ENCODE results near the gene CTSW. TPM values are rescaled to one million over a fixed set of nuclear protein-coding genes. Genes with fewer than 3 reads are reported as not detected.

CTSW gene
- total and polyA plus RNA-seq, 10 donors = 5.6 to 38.2 (median 23.2) TPM

DNA sequence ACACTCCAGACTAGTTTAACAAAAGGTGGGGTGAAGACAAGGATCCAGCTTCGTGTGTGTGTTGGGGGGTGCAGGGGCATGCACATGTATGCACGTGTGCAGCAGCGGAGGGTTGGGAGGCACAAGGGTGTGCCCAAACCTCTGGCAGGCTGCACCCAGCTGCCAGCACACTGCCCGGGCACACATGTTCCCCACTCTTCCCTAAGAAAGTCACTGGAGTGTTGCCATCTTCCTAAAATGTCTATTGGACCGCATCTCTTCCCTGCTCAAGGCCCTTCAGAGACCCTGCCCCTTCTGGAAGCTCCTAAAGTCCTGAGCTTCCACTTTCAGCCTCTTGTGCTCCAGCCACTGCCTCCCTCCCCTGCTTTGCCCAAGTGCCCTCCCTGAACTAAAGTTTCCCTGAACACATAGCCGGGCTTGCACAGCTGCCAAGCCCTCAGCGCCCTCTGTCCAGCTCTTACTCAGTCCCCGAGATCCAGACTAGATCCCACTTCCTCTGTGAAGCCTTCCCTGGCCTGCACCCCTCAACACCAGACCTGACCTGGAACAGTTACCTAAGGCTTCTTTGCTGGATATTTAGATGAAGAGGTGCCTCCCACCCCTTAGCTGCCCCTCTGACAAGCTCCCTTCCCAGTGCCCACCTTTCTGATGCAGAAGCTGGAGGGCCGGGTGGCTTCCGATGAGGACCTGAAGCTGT, 27.7 kb upstream of the CTSW start:
- H3K4me1 ChIP-seq = peaks cover 19 to 52% (median 36%) of the 10 kb centered on the region in 6 donors
- TF ChIP-seq POLR2A (IDR thresholded peaks at IDR 0.05) = no peak
- TF ChIP-seq, protein P1, sequence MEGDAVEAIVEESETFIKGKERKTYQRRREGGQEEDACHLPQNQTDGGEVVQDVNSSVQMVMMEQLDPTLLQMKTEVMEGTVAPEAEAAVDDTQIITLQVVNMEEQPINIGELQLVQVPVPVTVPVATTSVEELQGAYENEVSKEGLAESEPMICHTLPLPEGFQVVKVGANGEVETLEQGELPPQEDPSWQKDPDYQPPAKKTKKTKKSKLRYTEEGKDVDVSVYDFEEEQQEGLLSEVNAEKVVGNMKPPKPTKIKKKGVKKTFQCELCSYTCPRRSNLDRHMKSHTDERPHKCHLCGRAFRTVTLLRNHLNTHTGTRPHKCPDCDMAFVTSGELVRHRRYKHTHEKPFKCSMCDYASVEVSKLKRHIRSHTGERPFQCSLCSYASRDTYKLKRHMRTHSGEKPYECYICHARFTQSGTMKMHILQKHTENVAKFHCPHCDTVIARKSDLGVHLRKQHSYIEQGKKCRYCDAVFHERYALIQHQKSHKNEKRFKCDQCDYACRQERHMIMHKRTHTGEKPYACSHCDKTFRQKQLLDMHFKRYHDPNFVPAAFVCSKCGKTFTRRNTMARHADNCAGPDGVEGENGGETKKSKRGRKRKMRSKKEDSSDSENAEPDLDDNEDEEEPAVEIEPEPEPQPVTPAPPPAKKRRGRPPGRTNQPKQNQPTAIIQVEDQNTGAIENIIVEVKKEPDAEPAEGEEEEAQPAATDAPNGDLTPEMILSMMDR (IDR thresholded peaks at IDR 0.05 in 8 of 11, conservative IDR thresholded peaks at IDR 0.05 in 3 of 11) = no peak
- peak; percentile 8 to 76 (median 54) for TF ChIP-seq POLR2AphosphoS5 (IDR thresholded peaks at IDR 0.05)
- H3K27ac ChIP-seq = peak overlapping the region in 1 of 8 donors; percentile 11
- peaks cover 0 to 10% (median 7%) of the 10 kb centered on the region in 8 donors for H3K9me3 ChIP-seq
- no peak for DNase-seq
- intact Hi-C loops (cut with DNase I; ENCODE audit: low total_unique reads) = no loop called here
- H3K4me3 ChIP-seq = no peak overlapping the region
- H3K27me3 ChIP-seq (replicated peaks in 1 of 7) = no peaks in the 10 kb centered on the region
- WGBS, 5 donors = 83 to 95% (median 89%) methylated on average over 10 of the region's 10 CpGs
- H3K36me3 ChIP-seq = peaks cover 10 to 64% (median 57%) of the 10 kb centered on the region in 6 donors

DNA sequence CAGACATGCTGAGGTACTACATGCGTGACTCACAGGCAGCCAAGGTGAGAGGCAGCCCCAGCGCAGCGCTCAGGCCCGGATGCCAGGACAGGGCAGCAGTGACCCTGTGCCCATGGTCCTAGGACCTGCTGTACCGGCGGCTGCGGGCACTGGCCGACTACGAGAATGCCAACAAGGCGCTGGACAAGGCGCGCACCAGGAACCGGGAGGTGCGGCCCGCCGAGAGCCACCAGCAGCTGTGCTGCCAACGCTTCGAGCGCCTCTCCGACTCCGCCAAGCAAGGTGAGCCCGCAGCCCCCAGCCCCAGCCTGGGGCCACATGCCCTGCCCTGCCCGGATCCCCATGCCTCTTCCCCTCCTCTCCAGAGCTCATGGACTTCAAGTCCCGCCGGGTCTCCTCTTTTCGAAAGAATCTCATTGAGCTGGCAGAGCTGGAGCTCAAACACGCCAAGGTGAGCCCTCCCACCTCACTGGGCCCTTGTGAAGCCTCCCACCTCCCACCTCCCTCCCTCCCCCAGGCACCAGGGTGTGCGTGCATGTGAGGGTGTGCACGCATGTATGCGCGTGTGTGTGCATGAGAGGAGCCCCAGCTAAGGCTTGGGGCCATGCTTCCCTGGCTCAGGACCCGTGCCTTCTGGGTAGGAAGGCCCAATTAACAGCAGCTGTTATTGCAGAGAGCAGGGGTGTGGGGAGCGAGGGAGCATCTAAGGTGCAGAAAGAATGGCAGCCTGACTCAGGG, 27.0 kb upstream of the CTSW start:
- peak; percentile 79 for DNase-seq
- Histone ChIP-seq H3K36me3 (peaks cover 10 to 64% (median 57%) of the 10 kb centered on the region in 6 donors), H3K4me3 (no peak overlapping the region), H3K4me1 (peaks cover 19 to 52% (median 36%) of the 10 kb centered on the region in 6 donors), H3K9me3 (peaks cover 0 to 10% (median 7%) of the 10 kb centered on the region in 8 donors), H3K27ac (no peak overlapping the region), H3K27me3 (replicated peaks in 1 of 7) (no peaks in the 10 kb centered on the region)
- intact Hi-C loops (cut with DNase I; ENCODE audit: low total_unique reads) = no loop called here
- WGBS, 5 donors = 93 to 97% (median 96%) methylated on average over 19 to 33 of the region's 33 CpGs
- TF ChIP-seq POLR2AphosphoS5 (IDR thresholded peaks at IDR 0.05) (peak in 2 of 3 donors; percentile 32 to 80), POLR2A (IDR thresholded peaks at IDR 0.05) (no peak)
- TF ChIP-seq, protein P1 (IDR thresholded peaks at IDR 0.05 in 8 of 11, conservative IDR thresholded peaks at IDR 0.05 in 3 of 11) = no peak

DNA sequence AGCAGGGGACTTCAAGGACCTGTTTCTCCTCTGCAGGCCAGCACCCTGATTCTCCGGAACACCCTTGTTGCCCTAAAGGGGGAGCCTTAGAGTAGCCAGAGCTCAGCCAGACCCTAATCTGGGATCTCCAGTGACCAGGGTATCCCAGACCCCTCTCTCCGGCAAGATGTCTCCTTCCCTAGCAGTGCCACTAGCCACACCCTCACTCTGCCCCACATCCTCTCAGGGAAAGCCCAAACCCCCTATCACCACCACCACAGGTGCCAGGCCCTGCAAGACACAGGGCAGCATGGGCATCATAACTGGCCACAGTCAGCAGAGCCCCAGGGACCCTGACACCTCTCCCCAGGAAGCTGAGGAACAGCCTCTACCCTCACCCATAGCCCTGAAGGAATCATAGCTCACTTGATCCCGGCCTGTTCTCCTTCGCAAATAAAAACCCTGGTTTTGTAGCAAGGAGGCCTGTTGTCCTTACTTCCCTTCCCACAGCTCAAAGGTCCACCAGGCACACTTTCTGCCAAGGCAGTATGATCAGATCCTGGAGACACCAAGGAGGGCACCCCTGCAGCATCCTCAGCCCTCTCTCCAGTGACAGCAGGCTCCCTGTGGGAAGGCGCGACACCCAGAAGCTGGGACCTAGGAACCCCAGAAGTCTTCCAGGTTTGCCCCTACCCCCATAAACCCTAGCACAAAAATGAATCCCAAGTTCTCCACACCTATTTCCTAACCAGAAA, 26.2 kb upstream of the CTSW start:
- intact Hi-C loops (cut with DNase I; ENCODE audit: low total_unique reads) = no loop called here
- H3K27ac ChIP-seq = peak overlapping the region in 1 of 8 donors; percentile 48
- no peaks in the 10 kb centered on the region for H3K27me3 ChIP-seq (replicated peaks in 1 of 7)
- peaks cover 10 to 64% (median 57%) of the 10 kb centered on the region in 6 donors for H3K36me3 ChIP-seq
- TF ChIP-seq, protein P1 (IDR thresholded peaks at IDR 0.05 in 8 of 11, conservative IDR thresholded peaks at IDR 0.05 in 3 of 11) = no peak
- TF ChIP-seq POLR2A (IDR thresholded peaks at IDR 0.05) (no peak), POLR2AphosphoS5 (IDR thresholded peaks at IDR 0.05) (peak in 1 of 3 donors; percentile 34)
- no peak overlapping the region for H3K4me3 ChIP-seq
- 85 to 96% (median 95%) methylated on average over 4 to 6 of the region's 6 CpGs for WGBS, 5 donors
- peaks cover 0 to 10% (median 7%) of the 10 kb centered on the region in 8 donors for H3K9me3 ChIP-seq
- no peak for DNase-seq
- H3K4me1 ChIP-seq = peaks cover 19 to 54% (median 39%) of the 10 kb centered on the region in 6 donors

All from spleen (tissue), 11 donors.